AG04449 (cell line): Measurements from ENCODE around the gene MOBP.

Experiments used
- CTCF ChIA-PET: fragments of 350-600 bp; formaldehyde crosslinking; extraction: SDS; loops from one replicate; lab custom pipeline; 2021; ENCODE audit warnings: antibody characterized with exemption; lab: Yijun Ruan, JAX
- POLR2A ChIA-PET: fragments of 400-600, 350-600 bp; formaldehyde crosslinking; extraction: SDS; loops from one replicate; lab custom pipeline; 2020; ENCODE audit warnings: antibody characterized with exemption, inconsistent platforms; lab: Yijun Ruan, JAX
- DNase-seq: peaks from one replicate; pipeline ENCODE4 v3.0.0-alpha.2; 2010; ENCODE audit warnings: low read depth, low spot score
- H3K4me3 ChIP-seq: 2 replicates; pipeline ENCODE4 v1.5.1; 2011; ENCODE audit warnings: low read depth, mild to moderate bottlenecking, control low read depth, low read length
- TF ChIP-seq, protein P1 (sequence below): IDR thresholded peaks from one replicate; pipeline ENCODE4 v1.5.1; 2011; ENCODE audit warnings: mild to moderate bottlenecking, moderate library complexity, low read length, control low read depth, inconsistent platforms; ENCODE audit not compliant: insufficient read depth; ENCODE audit errors: missing control alignments

Gene MOBP

DNA sequence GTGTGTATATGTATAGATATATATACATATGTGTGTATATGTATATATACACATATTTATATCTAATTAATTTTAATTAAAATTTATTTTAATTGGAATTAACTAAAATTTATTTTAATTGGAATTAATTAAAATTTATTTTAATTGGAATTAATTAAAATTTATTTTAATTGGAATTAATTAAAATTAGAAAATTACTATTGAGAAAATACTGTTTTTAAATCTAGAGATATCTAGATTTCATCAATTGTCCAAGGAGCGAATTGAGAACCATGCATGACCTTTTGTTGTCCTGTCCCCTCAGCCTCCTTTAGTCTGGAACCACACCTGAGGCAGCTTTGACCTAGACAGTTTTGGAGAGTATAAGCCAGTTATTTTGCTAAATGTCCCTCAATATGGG is 1.8 kb downstream of the MOBP start:
- CTCF ChIA-PET = interaction anchor here (4.4 kb wide), 1 partner anchor 22 kb away, joined by 15 read pairs; no protein-coding TSS in a partner anchor
- no peak overlapping the region for H3K4me3 ChIP-seq
- DNase-seq = no peak
- POLR2A ChIA-PET = no interaction called here
- TF ChIP-seq, protein P1, sequence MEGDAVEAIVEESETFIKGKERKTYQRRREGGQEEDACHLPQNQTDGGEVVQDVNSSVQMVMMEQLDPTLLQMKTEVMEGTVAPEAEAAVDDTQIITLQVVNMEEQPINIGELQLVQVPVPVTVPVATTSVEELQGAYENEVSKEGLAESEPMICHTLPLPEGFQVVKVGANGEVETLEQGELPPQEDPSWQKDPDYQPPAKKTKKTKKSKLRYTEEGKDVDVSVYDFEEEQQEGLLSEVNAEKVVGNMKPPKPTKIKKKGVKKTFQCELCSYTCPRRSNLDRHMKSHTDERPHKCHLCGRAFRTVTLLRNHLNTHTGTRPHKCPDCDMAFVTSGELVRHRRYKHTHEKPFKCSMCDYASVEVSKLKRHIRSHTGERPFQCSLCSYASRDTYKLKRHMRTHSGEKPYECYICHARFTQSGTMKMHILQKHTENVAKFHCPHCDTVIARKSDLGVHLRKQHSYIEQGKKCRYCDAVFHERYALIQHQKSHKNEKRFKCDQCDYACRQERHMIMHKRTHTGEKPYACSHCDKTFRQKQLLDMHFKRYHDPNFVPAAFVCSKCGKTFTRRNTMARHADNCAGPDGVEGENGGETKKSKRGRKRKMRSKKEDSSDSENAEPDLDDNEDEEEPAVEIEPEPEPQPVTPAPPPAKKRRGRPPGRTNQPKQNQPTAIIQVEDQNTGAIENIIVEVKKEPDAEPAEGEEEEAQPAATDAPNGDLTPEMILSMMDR = no peak

DNA sequence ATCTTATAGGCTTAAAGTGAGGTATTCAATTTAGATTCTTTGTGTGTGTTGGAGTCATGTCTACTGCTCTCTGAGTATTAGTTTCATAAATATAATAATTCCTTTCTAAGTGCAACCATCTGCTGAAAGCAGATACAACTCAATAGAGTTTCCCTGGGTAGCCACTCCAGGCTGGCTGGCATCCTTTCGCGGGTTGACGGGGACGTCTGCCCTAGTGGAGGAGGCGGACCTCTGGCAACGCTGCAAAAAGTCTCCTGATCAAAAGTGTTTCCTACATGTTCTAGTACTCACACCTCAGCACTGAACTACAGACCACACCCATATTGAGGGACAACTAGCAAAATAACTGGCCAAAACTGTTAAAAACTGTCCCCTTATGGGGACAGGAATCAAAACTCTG is 2.5 kb downstream of the MOBP start:
- ChIA-PET CTCF (interaction anchor here (4.4 kb wide), 1 partner anchor 23 kb away, joined by 15 read pairs; no protein-coding TSS in a partner anchor), POLR2A (no interaction called here)
- DNase-seq = no peak
- no peak overlapping the region for H3K4me3 ChIP-seq
- TF ChIP-seq, protein P1 = no peak

DNA sequence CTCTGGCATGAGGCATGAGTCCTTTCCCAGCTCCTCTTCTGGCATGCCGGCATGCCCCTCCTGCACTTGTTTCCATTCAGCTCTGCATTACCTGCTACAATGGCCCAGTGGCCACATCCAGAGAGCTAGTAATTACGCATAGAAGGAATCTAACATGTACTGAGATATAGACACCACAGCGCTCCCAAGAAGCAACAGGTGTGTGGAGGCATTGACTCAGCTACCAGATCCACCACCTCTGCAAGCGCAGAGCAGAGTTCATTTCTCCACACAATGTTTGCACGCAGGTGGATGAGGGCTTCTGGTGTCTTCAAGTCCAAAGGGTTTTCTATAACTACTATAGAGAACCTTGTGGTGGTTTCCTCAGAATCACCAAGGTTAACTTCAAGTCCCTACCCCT is 4.2 kb downstream of the MOBP start:
- no peak overlapping the region for H3K4me3 ChIP-seq
- POLR2A ChIA-PET = no interaction called here
- CTCF ChIA-PET = interaction anchor here (4.4 kb wide), 1 partner anchor 25 kb away, joined by 15 read pairs; no protein-coding TSS in a partner anchor
- no peak for DNase-seq
- TF ChIP-seq, protein P1 = no peak

DNA sequence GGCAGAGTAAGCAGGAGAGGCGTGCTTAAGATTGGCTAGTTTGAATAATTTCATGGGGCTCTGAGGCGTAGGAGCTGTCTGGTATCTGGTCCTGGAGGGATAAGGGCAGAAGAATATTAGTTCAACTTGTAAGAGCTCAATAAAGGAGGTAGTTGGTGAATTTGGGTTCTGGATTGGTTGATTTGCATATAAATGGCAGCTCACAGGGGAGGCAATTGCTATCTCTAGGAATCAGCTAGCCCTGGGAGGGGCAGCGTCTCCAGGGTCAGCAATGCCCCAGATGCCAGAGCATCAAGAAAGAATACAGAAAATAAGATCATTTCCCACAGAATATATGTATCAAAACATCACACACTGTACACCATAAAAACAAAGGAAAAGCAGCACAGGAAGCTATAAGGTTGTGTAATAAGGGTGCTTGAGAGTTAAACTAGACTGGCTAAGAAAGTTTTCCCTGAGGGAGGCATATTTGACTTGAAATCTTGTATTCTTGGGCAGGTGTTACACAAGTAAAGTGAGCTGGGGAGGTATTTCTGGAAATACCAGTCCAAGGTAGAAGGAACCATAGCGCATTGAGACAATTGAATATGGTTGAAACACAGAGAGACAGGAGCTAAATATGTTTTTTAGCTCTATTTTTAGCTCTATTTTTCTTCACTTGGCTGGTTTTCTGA is 6.1 kb downstream of the MOBP start:
- no peak for DNase-seq
- TF ChIP-seq, protein P1 = no peak
- POLR2A ChIA-PET = no interaction called here
- H3K4me3 ChIP-seq = no peak overlapping the region
- CTCF ChIA-PET = interaction anchor here (1.0 to 4.4 kb wide), 2 partner anchors 26 to 27 kb away, joined by 3 to 15 read pairs; no protein-coding TSS in a partner anchor

DNA sequence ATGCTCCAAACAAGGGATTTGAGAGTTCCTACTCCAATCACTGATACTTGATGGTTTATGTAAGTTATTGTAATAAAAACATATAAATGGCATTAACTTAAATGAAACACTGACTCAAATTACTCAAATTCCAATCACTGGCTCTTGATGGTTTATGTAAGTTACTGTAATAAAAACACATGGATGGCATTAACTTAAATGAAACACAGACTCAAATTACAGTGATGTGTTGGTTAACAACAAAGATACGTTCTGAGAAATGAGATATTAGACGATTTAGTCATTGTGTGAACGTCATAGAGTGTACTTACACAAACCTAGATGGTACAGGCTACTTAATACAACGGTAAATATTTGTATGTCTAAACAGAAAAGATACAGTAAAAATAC is 6.6 kb downstream of the MOBP start:
- DNase-seq = no peak
- ChIA-PET POLR2A (no interaction called here), CTCF (interaction anchor here (1.0 kb wide), 1 partner anchor 26 kb away, joined by 3 read pairs; no protein-coding TSS in a partner anchor)
- TF ChIP-seq, protein P1 = no peak
- H3K4me3 ChIP-seq = no peak overlapping the region

DNA sequence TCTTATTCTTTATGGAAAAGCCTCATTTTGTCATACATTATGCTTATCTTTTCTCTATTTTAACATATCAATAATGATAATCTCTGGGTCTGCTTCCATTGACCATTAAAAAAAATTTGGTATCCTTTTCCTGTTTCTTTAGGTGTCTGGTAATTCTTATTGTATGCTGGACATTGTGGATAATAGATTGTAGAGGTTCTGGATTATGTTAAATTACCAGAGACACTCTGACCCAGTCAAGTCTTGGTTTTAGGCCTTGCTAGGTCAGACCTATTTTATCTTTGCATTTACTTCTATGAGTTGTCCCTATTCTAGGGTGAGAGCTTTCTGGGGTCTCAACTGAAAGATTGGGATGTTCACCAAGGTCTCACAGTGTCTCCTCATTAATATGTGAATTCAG is 9.3 kb downstream of the MOBP start:
- ChIA-PET CTCF (interaction anchor here (2.7 to 3.6 kb wide), 2 partner anchors 22 to 28 kb away, joined by 7 to 12 read pairs; no protein-coding TSS in a partner anchor), POLR2A (no interaction called here)
- TF ChIP-seq, protein P1 = no peak
- no peak for DNase-seq
- no peak overlapping the region for H3K4me3 ChIP-seq
